HepG2 (cell line): ENCODE data around the gene ABCA2. TPM values are rescaled to one million over a fixed set of nuclear protein-coding genes. Genes with fewer than 3 reads are reported as not detected.

ENCODE experiments used
- ATAC-seq: fragments of 200-7000 bp; cut with Tn5 transposase; 3 replicates; pipeline ENCODE4 v1.9.1; 2020; ENCODE audit warnings: mild to moderate bottlenecking, moderate library complexity
- BruUV-seq: library from RNA; stranded (reverse); fragments of 400-500 nt; replicated peaks from 2 replicates; lab custom pipeline; 2021; lab: Mats Ljungman, UMichigan
- CTCF ChIA-PET: fragments of 300-600 bp; formaldehyde crosslinking; extraction: SDS; loops from one replicate; lab custom pipeline; 2021; ENCODE audit warnings: low total read pairs, inconsistent platforms, low intra/inter-chr PET ratio; lab: Yijun Ruan, JAX
- POLR2A ChIA-PET: fragments of 350-600 bp; sonication (Branson Sonifier 250); formaldehyde crosslinking; loops from one replicate; lab custom pipeline; 2020; ENCODE audit warnings: antibody characterized with exemption, inconsistent platforms; lab: Yijun Ruan, JAX
- DNase-seq: peaks from one replicate; pipeline ENCODE4 v3.0.0-alpha.2; 2015; ENCODE audit warnings: low spot score
- FAIRE-seq: peaks from 3 replicates; lab custom pipeline; 2011; peaks lifted over from hg19 to GRCh38; lab: Jason Lieb, UNC
- H2AFZ ChIP-seq: one replicate; pipeline ENCODE4 v1.6.1; 2011; ENCODE audit warnings: low read length, inconsistent platforms
- H3K27ac ChIP-seq: fragments of 300-600 bp; 3 replicates; pipeline ENCODE4 v1.8.0; 2011; ENCODE audit warnings: mixed run types, mild to moderate bottlenecking, mixed read lengths, low read length, inconsistent platforms; ENCODE audit not compliant: insufficient read depth; ENCODE audit errors: extremely low read length
- H3K27me3 ChIP-seq, 2 experiments: fragments of 200-600 bp in 1 of 2; 2 replicates in 1 of 2; 3 replicates in 1 of 2; pipeline versions ENCODE4 v1.6.0 to v1.8.0; 2011; ENCODE audit warnings: low read length in 2 of 2, mild to moderate bottlenecking in 2 of 2, moderate library complexity in 2 of 2, inconsistent platforms in 1 of 2; ENCODE audit not compliant: insufficient read depth in 2 of 2, control insufficient read depth in 1 of 2
- H3K36me3 ChIP-seq, 2 experiments: fragments of 200-600 bp in 1 of 2; replicated peaks in 1 of 2; 2 replicates in 1 of 2; 3 replicates in 1 of 2; pipeline versions ENCODE4 v1.5.1 to v1.8.0; 2011; ENCODE audit warnings: low read length in 2 of 2, inconsistent platforms in 1 of 2; ENCODE audit not compliant: insufficient read depth in 2 of 2, control insufficient read depth in 1 of 2
- H3K4me1 ChIP-seq: 2 replicates; pipeline ENCODE4 v1.5.1; 2012; ENCODE audit warnings: low read length, inconsistent platforms; ENCODE audit not compliant: insufficient read depth
- H3K4me2 ChIP-seq: 2 replicates; pipeline ENCODE4 v1.6.0; 2011; ENCODE audit warnings: low read depth, low read length, inconsistent platforms
- H3K4me3 ChIP-seq, 3 experiments: fragments of 200-600 bp in 1 of 3; sonication (generic), shearing (Covaris generic) in 1 of 3; replicated peaks in 1 of 3; 2 replicates each; pipeline ENCODE4 v1.5.1; 2011 to 2016; ENCODE audit warnings: low read length in 3 of 3, inconsistent platforms in 2 of 3, low read depth in 2 of 3, mild to moderate bottlenecking in 2 of 3, control low read depth in 1 of 3, mixed read lengths in 1 of 3; ENCODE audit not compliant: insufficient read depth in 1 of 3
- H3K79me2 ChIP-seq: one replicate; pipeline ENCODE4 v1.6.1; 2011; ENCODE audit warnings: low read length, inconsistent platforms; ENCODE audit not compliant: insufficient read depth
- H3K9ac ChIP-seq: 2 replicates; pipeline ENCODE4 v1.6.0; 2011; ENCODE audit warnings: mild to moderate bottlenecking, low read depth, low read length, inconsistent platforms; ENCODE audit not compliant: insufficient read depth
- H3K9me3 ChIP-seq: 2 replicates; pipeline ENCODE4 v1.5.1; 2012; ENCODE audit warnings: mild to moderate bottlenecking, low read length
- H4K20me1 ChIP-seq: 2 replicates; pipeline ENCODE4 v1.6.0; 2011; ENCODE audit warnings: inconsistent platforms, mild to moderate bottlenecking, low read length, moderate library complexity; ENCODE audit not compliant: insufficient read depth
- KDM2A ChIP-seq: sonication (generic); formaldehyde crosslinking; IDR thresholded peaks from 2 replicates; pipeline ENCODE4 v1.4.0; 2020; ENCODE audit warnings: low read depth, missing genetic modification reagents, borderline replicate concordance
- KDM5B ChIP-seq: sonication (generic); formaldehyde crosslinking; IDR thresholded peaks from 2 replicates; pipeline ENCODE4 v1.4.0; 2020; ENCODE audit warnings: missing genetic modification reagents, mild to moderate bottlenecking, borderline replicate concordance
- THAP11 ChIP-seq: IDR thresholded peaks from 2 replicates; pipeline ENCODE4 v1.6.1; 2016; ENCODE audit warnings: missing biosample characterization, missing genetic modification reagents
- ZFAT ChIP-seq: sonication (generic); formaldehyde crosslinking; conservative IDR thresholded peaks from 2 replicates; pipeline ENCODE4 v1.8.1; 2023; ENCODE audit warnings: missing genetic modification reagents, inconsistent platforms
- ZFY ChIP-seq: sonication (generic); formaldehyde crosslinking; IDR thresholded peaks from 2 replicates; pipeline ENCODE4 v1.4.0; 2020; ENCODE audit warnings: missing genetic modification reagents
- ZNF530 ChIP-seq: sonication (generic); formaldehyde crosslinking; IDR thresholded peaks from 2 replicates; pipeline ENCODE4 v1.5.0; 2020; ENCODE audit warnings: low read depth, mild to moderate bottlenecking, missing genetic modification reagents
- ZNF703 ChIP-seq: sonication (generic); formaldehyde crosslinking; IDR thresholded peaks from 2 replicates; pipeline ENCODE4 v1.5.1; 2020; ENCODE audit warnings: missing genetic modification reagents, mild to moderate bottlenecking, moderate library complexity, borderline replicate concordance
- WGBS: methylation state at CpG from one replicate; pipeline ENCODE4 v1.1.6; 2017; ENCODE audit warnings: low lambda C conversion rate; 5-methylcytosine and 5-hydroxymethylcytosine counted together
- in situ Hi-C: cut with HindIII; loops from 2 replicates; pipeline ENCODE4 v1.10.0; 2017; ENCODE audit warnings: low pct_unique_long_range_greater_than_20kb; ENCODE audit not compliant: extremely low pct_ligation_motif_present
- intact Hi-C: fragments of 100-400 bp; cut with micrococcal nuclease; formaldehyde crosslinking; loops from one replicate; pipeline ENCODE4 v1.10.0; 2022; ENCODE audit not compliant: unreplicated experiment
- polyA plus RNA-seq, 8 experiments: library from polyadenylated mRNA; depleted of rRNA in 3 of 8; stranded (reverse) in 7 of 8; unstranded in 1 of 8; fragments of >200 nt; fragmentation: Illumina TruSeq in 4 of 8; extraction: Trizol in 4 of 8; gene quantifications; 2 replicates each; pipeline versions ENCODE4 v1.2.1 to v1.2.3, GENCODE V29; 2011 to 2016; ENCODE audit warnings: low read depth in 4 of 8, missing spikeins in 1 of 8, mixed read lengths in 1 of 8; ENCODE audit not compliant: insufficient read depth in 1 of 8
- total RNA-seq, 5 experiments: library from RNA; depleted of rRNA; stranded (reverse); fragments of >200 nt; fragmentation: Illumina TruSeq; extraction: Trizol; gene quantifications; 2 replicates each; pipeline ENCODE4 v1.2.3, GENCODE V29; 2016; ENCODE audit warnings: low read depth in 1 of 5
- TF ChIP-seq, protein P1 (sequence below): sonication (generic); formaldehyde crosslinking; IDR thresholded peaks from 2 replicates; pipeline ENCODE4 v1.4.0; 2020; ENCODE audit warnings: missing genetic modification reagents, borderline replicate concordance
- TF ChIP-seq, protein P2 (sequence below), 2 experiments: fragments of 450-650 bp in 1 of 2; sonication (generic) in 1 of 2; formaldehyde crosslinking in 1 of 2; IDR thresholded peaks; 2 replicates each; pipeline versions ENCODE4 v1.6.1 to v1.8.0; 2016 to 2022; ENCODE audit warnings: antibody characterized with exemption in 1 of 2, mild to moderate bottlenecking in 1 of 2, missing genetic modification reagents in 1 of 2

ABCA2 gene
- total and polyA plus RNA-seq, 2 of the 13 experiments (the other 11 are each of a cell fraction or from before 2014, with no cell fraction given): 2.9 to 19.2 TPM

DNA sequence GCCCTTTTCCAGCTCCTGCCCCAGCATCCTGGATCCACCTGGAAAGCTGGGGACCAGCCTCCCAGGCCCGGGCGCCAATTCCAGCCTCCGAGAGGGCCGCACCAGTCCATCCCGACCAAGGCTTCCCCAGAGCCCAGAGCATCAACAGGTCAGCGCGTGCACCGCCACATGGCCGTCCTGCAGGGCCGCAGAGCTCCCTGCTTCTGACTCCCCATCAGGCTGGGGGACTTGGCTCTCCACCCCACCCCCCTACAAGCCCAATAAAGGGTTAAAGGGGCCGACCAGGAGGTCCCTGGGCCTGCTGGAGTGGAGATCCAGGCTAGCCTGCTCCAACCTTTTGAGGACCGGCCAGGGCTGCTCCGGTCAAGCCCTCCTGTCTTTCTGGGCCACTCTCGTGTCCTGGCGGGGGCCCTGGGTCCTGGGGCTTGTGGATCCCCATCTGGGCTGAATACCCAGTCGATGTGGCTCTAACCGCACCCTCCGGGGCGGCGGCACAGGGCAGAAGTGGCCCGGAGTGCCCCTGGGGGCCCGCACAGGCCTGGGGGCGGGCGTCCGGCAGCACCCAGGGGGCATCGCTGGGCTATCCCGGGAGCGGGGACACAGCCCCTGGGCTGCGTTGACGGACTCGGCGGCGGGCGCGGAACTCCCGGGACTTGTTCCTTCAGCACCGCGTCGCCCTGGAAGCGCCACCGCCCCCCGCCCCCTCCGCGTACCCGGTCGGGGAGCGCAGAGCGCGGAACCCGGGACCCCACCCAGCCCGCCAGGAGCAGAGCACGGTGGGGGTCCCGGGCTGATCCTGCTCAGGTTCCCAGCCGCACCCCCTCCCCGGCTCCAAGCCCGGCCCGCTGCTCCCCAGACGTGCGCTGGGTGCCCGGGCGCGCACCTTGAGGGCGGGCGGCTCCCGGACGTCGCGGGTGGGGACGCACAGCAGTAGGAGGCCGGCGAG is 25.2 kb upstream of the ABCA2 start:
- no peaks in the 10 kb centered on the region; the same call in 1 of the 2 replicates for H4K20me1 ChIP-seq
- no peak overlapping the region for H3K27ac ChIP-seq
- no peaks in the 10 kb centered on the region for H3K9me3 ChIP-seq
- no TSS peak for BruUV-seq
- in situ Hi-C loops (no loop called here), intact Hi-C loops (no loop called here)
- H2AFZ ChIP-seq: no peak overlapping the region
- no peaks in the 10 kb centered on the region; a peak in 2 of 5 replicates for H3K27me3 ChIP-seq
- ChIA-PET CTCF (interaction anchor here (0.6 kb wide), 1 partner anchor 11 kb away, joined by 3 read pairs; no protein-coding TSS in a partner anchor), POLR2A (interaction anchor here (0.7 to 4.4 kb wide), 8 partner anchors 11 to 254 kb away, joined by 3 to 55 read pairs (median 4); partner anchors contain the start of genes MAN1B1 and SAPCD2)
- no peak for FAIRE-seq
- DNase-seq: no peak
- H3K36me3 ChIP-seq: no peaks in the 10 kb centered on the region
- peak overlapping the region; percentile 84 for H3K4me2 ChIP-seq
- H3K4me3 ChIP-seq: peak overlapping the region; percentile 56 to 84 (median 64)
- H3K9ac ChIP-seq: peak overlapping the region; percentile 54
- ATAC-seq: peak; percentile 8; the same call in 1 of the 3 replicates
- peaks cover 9% of the 10 kb centered on the region for H3K79me2 ChIP-seq
- peaks cover 47% of the 10 kb centered on the region for H3K4me1 ChIP-seq
- WGBS: 0% methylated on average over 5 of the region's 71 CpGs
- TF ChIP-seq THAP11 (CRISPR knock-in tag): no peak
- TF ChIP-seq, protein P1, sequence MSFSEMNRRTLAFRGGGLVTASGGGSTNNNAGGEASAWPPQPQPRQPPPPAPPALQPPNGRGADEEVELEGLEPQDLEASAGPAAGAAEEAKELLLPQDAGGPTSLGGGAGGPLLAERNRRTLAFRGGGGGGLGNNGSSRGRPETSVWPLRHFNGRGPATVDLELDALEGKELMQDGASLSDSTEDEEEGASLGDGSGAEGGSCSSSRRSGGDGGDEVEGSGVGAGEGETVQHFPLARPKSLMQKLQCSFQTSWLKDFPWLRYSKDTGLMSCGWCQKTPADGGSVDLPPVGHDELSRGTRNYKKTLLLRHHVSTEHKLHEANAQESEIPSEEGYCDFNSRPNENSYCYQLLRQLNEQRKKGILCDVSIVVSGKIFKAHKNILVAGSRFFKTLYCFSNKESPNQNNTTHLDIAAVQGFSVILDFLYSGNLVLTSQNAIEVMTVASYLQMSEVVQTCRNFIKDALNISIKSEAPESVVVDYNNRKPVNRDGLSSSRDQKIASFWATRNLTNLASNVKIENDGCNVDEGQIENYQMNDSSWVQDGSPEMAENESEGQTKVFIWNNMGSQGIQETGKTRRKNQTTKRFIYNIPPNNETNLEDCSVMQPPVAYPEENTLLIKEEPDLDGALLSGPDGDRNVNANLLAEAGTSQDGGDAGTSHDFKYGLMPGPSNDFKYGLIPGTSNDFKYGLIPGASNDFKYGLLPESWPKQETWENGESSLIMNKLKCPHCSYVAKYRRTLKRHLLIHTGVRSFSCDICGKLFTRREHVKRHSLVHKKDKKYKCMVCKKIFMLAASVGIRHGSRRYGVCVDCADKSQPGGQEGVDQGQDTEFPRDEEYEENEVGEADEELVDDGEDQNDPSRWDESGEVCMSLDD (CRISPR knock-in tag): no peak
- TF ChIP-seq, protein P2, sequence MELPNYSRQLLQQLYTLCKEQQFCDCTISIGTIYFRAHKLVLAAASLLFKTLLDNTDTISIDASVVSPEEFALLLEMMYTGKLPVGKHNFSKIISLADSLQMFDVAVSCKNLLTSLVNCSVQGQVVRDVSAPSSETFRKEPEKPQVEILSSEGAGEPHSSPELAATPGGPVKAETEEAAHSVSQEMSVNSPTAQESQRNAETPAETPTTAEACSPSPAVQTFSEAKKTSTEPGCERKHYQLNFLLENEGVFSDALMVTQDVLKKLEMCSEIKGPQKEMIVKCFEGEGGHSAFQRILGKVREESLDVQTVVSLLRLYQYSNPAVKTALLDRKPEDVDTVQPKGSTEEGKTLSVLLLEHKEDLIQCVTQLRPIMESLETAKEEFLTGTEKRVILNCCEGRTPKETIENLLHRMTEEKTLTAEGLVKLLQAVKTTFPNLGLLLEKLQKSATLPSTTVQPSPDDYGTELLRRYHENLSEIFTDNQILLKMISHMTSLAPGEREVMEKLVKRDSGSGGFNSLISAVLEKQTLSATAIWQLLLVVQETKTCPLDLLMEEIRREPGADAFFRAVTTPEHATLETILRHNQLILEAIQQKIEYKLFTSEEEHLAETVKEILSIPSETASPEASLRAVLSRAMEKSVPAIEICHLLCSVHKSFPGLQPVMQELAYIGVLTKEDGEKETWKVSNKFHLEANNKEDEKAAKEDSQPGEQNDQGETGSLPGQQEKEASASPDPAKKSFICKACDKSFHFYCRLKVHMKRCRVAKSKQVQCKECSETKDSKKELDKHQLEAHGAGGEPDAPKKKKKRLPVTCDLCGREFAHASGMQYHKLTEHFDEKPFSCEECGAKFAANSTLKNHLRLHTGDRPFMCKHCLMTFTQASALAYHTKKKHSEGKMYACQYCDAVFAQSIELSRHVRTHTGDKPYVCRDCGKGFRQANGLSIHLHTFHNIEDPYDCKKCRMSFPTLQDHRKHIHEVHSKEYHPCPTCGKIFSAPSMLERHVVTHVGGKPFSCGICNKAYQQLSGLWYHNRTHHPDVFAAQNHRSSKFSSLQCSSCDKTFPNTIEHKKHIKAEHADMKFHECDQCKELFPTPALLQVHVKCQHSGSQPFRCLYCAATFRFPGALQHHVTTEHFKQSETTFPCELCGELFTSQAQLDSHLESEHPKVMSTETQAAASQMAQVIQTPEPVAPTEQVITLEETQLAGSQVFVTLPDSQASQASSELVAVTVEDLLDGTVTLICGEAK (IDR thresholded peaks at IDR 0.05): no peak
- TF ChIP-seq, protein P2 (CRISPR knock-in tag; IDR thresholded peaks at IDR 0.05): peak; percentile 33; the same call in 1 of the 2 replicates
- peak; percentile 40; the same call in 1 of the 2 replicates for TF ChIP-seq KDM2A (CRISPR knock-in tag)
- no peak for TF ChIP-seq ZNF530
- peak; percentile 35; the same call in 1 of the 2 replicates for TF ChIP-seq ZFY (CRISPR knock-in tag)
- no peak for TF ChIP-seq ZNF703 (CRISPR knock-in tag)
- TF ChIP-seq KDM5B (CRISPR knock-in tag): peak; percentile 42; the same call in 1 of the 2 replicates
- TF ChIP-seq ZFAT: no peak
